Lower leg skin (tissue), 3 donors: ENCODE results near the gene ETV5.

Experiments
- CTCF ChIP-seq, 3 donors: fragments of 450-650 bp; IDR thresholded peaks; one replicate each; pipeline ENCODE4 v1.5.1; 2016; ENCODE audit warnings: antibody characterized with exemption in 3 of 3, mild to moderate bottlenecking in 3 of 3, moderate library complexity in 2 of 3
- POLR2A ChIP-seq, 2 donors: fragments of 450-650 bp; IDR thresholded peaks; one replicate each; pipeline ENCODE4 v1.6.1; 2016 to 2017; ENCODE audit warnings: antibody characterized with exemption in 2 of 2, mild to moderate bottlenecking in 1 of 2, moderate library complexity in 1 of 2

- TF ChIP-seq POLR2A (IDR thresholded peaks at IDR 0.05) (no peak), CTCF (IDR thresholded peaks at IDR 0.05) (no peak)
Observed at GRCh38 chr3:186025161-186025560, 83.7 kb downstream of the ETV5 start.
